ENCODE results near the gene CYP4Z1. TPM values are rescaled to one million over a fixed set of nuclear protein-coding genes. Genes with fewer than 3 reads are reported as not detected.
"Not testable (repeated sequence)": the region's sequence is repeated elsewhere in the genome, so short reads cannot be mapped to it uniquely, and the experiment has no call there.

CYP4Z1 gene
- total and polyA plus RNA-seq, 4 donors, result 1.1 to 2.5 (median 1.9) TPM

- no CpG with 5 or more reads among the region's 1 CpG for WGBS (ENCODE audit: insufficient coverage)
Measured at GRCh38 chr1:47146495-47146894, 79.5 kb downstream of the CYP4Z1 start.

GRCh38 chr1:47147047-47147785 lies 80.2 kb downstream of the CYP4Z1 start:
- DNase-seq (ENCODE audit: low read depth in 4 of 6, low spot score in 6 of 6), result peak in 1 of 6 donors; percentile 2
- H3K36me3 ChIP-seq (ENCODE audit: control insufficient read depth, insufficient read depth, low read length), result no peaks in the 10 kb centered on the region
- H3K4me3 ChIP-seq (ENCODE audit: low read depth, low read length), result no peak overlapping the region
- no peak overlapping the region for H3K27ac ChIP-seq (ENCODE audit: low read depth, low read length)
- no peaks in the 10 kb centered on the region for H3K9me3 ChIP-seq (ENCODE audit: control insufficient read depth, insufficient read depth, low read length)
- no peaks in the 10 kb centered on the region for H3K27me3 ChIP-seq (ENCODE audit: control insufficient read depth, insufficient read depth, low read length)
- H3K4me1 ChIP-seq (ENCODE audit: control insufficient read depth, insufficient read depth, low read length), result no peaks in the 10 kb centered on the region
- WGBS (ENCODE audit: insufficient coverage), result 63% methylated on average over 1 of the region's 6 CpGs

More at GRCh38 chr1:47146495-47146894, 79.5 kb downstream of the CYP4Z1 start:
- H3K27ac ChIP-seq (ENCODE audit: low read depth, low read length); H3K9me3 ChIP-seq (ENCODE audit: control insufficient read depth, insufficient read depth, low read length); H3K4me3 ChIP-seq (ENCODE audit: low read depth, low read length); H3K27me3 ChIP-seq (ENCODE audit: control insufficient read depth, insufficient read depth, low read length); H3K36me3 ChIP-seq (ENCODE audit: control insufficient read depth, insufficient read depth, low read length); DNase-seq (ENCODE audit: low read depth in 4 of 6, low spot score in 6 of 6); H3K4me1 ChIP-seq (ENCODE audit: control insufficient read depth, insufficient read depth, low read length): not testable (repeated sequence)

DNA sequence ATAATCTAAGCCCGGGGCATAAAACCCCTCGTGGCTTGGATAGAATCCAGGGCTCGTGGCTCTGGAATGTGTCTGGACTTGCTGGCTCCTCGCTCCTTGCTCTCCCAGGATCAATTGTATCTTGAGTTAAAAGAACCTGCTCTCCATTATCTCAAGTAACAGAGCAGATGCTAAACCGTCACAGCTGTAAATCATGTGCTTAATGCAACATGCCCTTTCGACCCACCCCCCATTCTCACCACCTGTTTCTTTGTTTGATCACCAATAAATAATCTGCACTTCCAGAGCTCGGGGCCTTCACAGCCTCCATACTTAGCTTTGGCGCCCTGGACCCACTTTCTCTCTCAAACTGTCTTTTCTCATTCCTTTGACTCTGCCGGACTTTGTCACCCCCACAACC lies 82.1 kb downstream of the CYP4Z1 start:
- WGBS (ENCODE audit: insufficient coverage), result 41% methylated on average over 4 of the region's 9 CpGs
- peak in 1 of 6 donors; percentile 1 for DNase-seq (ENCODE audit: low read depth in 4 of 6, low spot score in 6 of 6)
- H3K4me3 ChIP-seq (ENCODE audit: low read depth, low read length); H3K27ac ChIP-seq (ENCODE audit: low read depth, low read length); H3K9me3 ChIP-seq (ENCODE audit: control insufficient read depth, insufficient read depth, low read length); H3K27me3 ChIP-seq (ENCODE audit: control insufficient read depth, insufficient read depth, low read length); H3K36me3 ChIP-seq (ENCODE audit: control insufficient read depth, insufficient read depth, low read length); H3K4me1 ChIP-seq (ENCODE audit: control insufficient read depth, insufficient read depth, low read length): not testable (repeated sequence)

DNA sequence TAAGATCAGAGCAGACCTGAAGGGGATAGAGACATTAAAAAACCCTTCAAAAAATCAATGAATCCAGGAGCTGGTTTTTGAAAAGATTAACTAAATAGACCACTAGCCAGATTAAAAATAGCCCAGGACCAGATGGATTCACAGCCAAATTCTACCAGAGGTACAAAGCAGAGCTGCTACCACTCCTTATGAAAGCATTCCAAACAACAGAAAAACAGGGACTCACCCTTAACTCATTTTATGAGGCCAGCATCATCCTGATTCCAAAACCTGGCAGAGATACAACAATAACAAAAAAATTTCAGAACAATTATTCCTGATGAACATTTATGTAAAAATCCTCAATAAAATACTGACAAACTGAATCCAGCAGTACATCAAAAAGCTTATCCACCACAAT lies 89.4 kb downstream of the CYP4Z1 start:
- H3K36me3 ChIP-seq (ENCODE audit: control insufficient read depth, insufficient read depth, low read length); H3K9me3 ChIP-seq (ENCODE audit: control insufficient read depth, insufficient read depth, low read length); H3K4me3 ChIP-seq (ENCODE audit: low read depth, low read length); H3K4me1 ChIP-seq (ENCODE audit: control insufficient read depth, insufficient read depth, low read length); H3K27ac ChIP-seq (ENCODE audit: low read depth, low read length); DNase-seq (ENCODE audit: low read depth in 4 of 6, low spot score in 6 of 6); H3K27me3 ChIP-seq (ENCODE audit: control insufficient read depth, insufficient read depth, low read length): not testable (repeated sequence)

DNA sequence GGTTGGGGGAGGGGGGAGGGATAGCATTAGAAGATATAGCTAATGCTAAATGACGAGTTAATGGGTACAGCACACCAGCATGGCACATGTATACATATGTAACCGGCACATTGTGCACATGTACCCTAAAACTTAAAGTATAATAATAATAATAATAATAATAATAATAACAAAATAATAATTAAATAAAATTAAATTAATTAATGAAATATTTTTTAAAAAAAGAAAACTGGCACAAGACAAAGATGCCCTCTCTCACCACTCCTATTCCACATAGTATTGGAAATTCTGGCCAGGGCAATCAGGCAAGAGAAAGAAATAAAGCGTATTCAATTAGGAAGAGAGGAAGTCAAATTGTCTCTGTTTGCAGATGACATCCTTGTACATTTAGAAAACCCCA lies 90.9 kb downstream of the CYP4Z1 start:
- H3K36me3 ChIP-seq (ENCODE audit: control insufficient read depth, insufficient read depth, low read length); H3K4me1 ChIP-seq (ENCODE audit: control insufficient read depth, insufficient read depth, low read length); H3K4me3 ChIP-seq (ENCODE audit: low read depth, low read length); H3K9me3 ChIP-seq (ENCODE audit: control insufficient read depth, insufficient read depth, low read length); H3K27ac ChIP-seq (ENCODE audit: low read depth, low read length); H3K27me3 ChIP-seq (ENCODE audit: control insufficient read depth, insufficient read depth, low read length); DNase-seq (ENCODE audit: low read depth in 4 of 6, low spot score in 6 of 6): not testable (repeated sequence)
- WGBS (ENCODE audit: insufficient coverage), result no CpG with 5 or more reads among the region's 3 CpGs

- H3K27ac ChIP-seq (ENCODE audit: low read depth, low read length), result no peak overlapping the region
- no peak overlapping the region for H3K4me3 ChIP-seq (ENCODE audit: low read depth, low read length)
- H3K4me1 ChIP-seq (ENCODE audit: control insufficient read depth, insufficient read depth, low read length), result no peaks in the 10 kb centered on the region
- no peaks in the 10 kb centered on the region for H3K9me3 ChIP-seq (ENCODE audit: control insufficient read depth, insufficient read depth, low read length)
- no peaks in the 10 kb centered on the region for H3K36me3 ChIP-seq (ENCODE audit: control insufficient read depth, insufficient read depth, low read length)
- no peak for DNase-seq (ENCODE audit: low read depth in 4 of 6, low spot score in 6 of 6)
- no peaks in the 10 kb centered on the region for H3K27me3 ChIP-seq (ENCODE audit: control insufficient read depth, insufficient read depth, low read length)
Measured at GRCh38 chr1:47160716-47161115, 93.7 kb downstream of the CYP4Z1 start.

DNA sequence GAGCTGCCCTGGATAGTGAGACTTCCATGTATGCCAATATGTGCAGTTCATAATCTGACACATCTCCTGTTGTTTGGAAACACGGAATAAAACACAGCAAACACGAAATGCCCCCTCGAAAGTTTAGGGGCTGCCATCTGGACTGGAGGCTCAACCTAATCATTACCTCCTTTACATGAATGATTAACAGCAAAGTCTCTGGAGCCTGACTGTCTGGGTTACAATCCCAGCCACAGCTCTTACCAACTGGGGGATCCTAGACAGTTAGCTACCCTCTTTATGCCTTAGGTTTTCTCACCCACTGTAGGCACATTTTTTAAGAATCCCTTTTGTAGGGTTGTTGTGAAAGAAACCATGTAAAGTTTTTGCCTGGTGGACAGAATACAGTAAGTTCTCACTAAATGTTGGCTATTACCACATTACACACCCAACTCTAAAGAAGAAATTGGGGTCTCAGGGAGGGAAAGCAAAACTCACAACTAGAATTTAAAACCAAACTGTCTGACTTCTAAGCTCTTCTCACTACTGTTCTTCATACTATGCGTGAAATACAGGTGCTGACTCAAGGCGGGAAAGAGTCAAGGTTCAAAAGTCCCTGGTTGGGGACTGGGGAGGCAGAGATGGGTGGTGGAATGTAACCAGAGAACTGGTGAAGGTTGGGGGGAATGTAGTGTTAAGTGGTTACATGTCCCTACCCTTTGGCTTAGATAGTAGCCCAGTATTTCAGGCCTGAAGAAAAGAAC lies 94.4 kb downstream of the CYP4Z1 start:
- H3K4me1 ChIP-seq (ENCODE audit: control insufficient read depth, insufficient read depth, low read length), result no peaks in the 10 kb centered on the region
- no peaks in the 10 kb centered on the region for H3K36me3 ChIP-seq (ENCODE audit: control insufficient read depth, insufficient read depth, low read length)
- DNase-seq (ENCODE audit: low read depth in 4 of 6, low spot score in 6 of 6), result no peak
- no peak overlapping the region for H3K27ac ChIP-seq (ENCODE audit: low read depth, low read length)
- no peaks in the 10 kb centered on the region for H3K27me3 ChIP-seq (ENCODE audit: control insufficient read depth, insufficient read depth, low read length)
- H3K4me3 ChIP-seq (ENCODE audit: low read depth, low read length), result no peak overlapping the region
- 78% methylated on average over 4 of the region's 5 CpGs for WGBS (ENCODE audit: insufficient coverage)
- no peaks in the 10 kb centered on the region for H3K9me3 ChIP-seq (ENCODE audit: control insufficient read depth, insufficient read depth, low read length)

DNA sequence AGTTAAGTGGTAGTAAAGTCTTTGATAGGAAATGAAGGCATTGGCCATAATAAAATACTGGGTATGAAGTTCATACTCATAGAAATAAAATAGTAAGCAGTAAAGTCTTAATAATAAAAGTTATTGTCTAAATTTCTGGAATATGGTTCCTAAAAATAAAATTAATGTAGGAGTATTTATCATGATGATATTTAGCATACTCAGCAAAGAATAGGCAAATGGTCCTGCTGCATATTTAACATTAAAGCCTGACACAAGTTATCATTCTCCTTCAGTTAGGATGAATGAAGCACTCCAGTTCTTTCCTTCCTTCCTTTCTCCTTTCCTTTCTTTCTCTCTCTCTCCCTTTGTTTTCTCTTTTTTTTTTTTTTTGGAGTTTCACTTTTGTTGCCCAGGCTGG lies 97.5 kb downstream of the CYP4Z1 start:
- DNase-seq (ENCODE audit: low read depth in 4 of 6, low spot score in 6 of 6), result no peak
- no peaks in the 10 kb centered on the region for H3K9me3 ChIP-seq (ENCODE audit: control insufficient read depth, insufficient read depth, low read length)
- no peaks in the 10 kb centered on the region for H3K36me3 ChIP-seq (ENCODE audit: control insufficient read depth, insufficient read depth, low read length)
- no peaks in the 10 kb centered on the region for H3K27me3 ChIP-seq (ENCODE audit: control insufficient read depth, insufficient read depth, low read length)
- H3K27ac ChIP-seq (ENCODE audit: low read depth, low read length), result no peak overlapping the region
- no peak overlapping the region for H3K4me3 ChIP-seq (ENCODE audit: low read depth, low read length)
- H3K4me1 ChIP-seq (ENCODE audit: control insufficient read depth, insufficient read depth, low read length), result no peaks in the 10 kb centered on the region

Measured in spinal cord (tissue), 10 donors.